GM18861 (cell line): ENCODE data around the gene GLIS2.

Source experiments
- ATAC-seq: cut with Tn5 transposase; IDR thresholded peaks from one replicate; pipeline ENCODE4 v1.9.1; 2021; ENCODE audit not compliant: unreplicated experiment

Gene GLIS2

GRCh38 chr16:4369007-4369733, 53.3 kb downstream of the GLIS2 start:
- no peak for ATAC-seq

GRCh38 chr16:4370151-4370550, 54.3 kb downstream of the GLIS2 start:
- no peak for ATAC-seq

- ATAC-seq = no peak
Observed at GRCh38 chr16:4370570-4371356, 54.9 kb downstream of the GLIS2 start.

- no peak for ATAC-seq
Observed at GRCh38 chr16:4371357-4372000, 55.6 kb downstream of the GLIS2 start, which contains the start of gene VASN. Gene VASN, plus strand, starts transcription at chr16:4371848. Its CDS starts 9,030 bp downstream, at chr16:4380878.

GRCh38 chr16:4372001-4372577, 56.2 kb downstream of the GLIS2 start:
- no peak for ATAC-seq

GRCh38 chr16:4372578-4373355, 56.9 kb downstream of the GLIS2 start:
- no peak for ATAC-seq

- no peak for ATAC-seq
Observed at GRCh38 chr16:4373356-4373908, 57.6 kb downstream of the GLIS2 start.

- ATAC-seq = no peak
Observed at GRCh38 chr16:4373909-4374742, 58.3 kb downstream of the GLIS2 start.

- no peak for ATAC-seq
Observed at GRCh38 chr16:4375717-4376116, 59.9 kb downstream of the GLIS2 start.

- ATAC-seq = no peak
Observed at GRCh38 chr16:4376126-4376892, 60.4 kb downstream of the GLIS2 start.

- ATAC-seq = no peak
Observed at GRCh38 chr16:4376893-4377572, 61.2 kb downstream of the GLIS2 start.

GRCh38 chr16:4377573-4378154, 61.8 kb downstream of the GLIS2 start:
- ATAC-seq = no peak

GRCh38 chr16:4378161-4378666, 62.3 kb downstream of the GLIS2 start:
- no peak for ATAC-seq

GRCh38 chr16:4378999-4379690, 63.3 kb downstream of the GLIS2 start:
- ATAC-seq = no peak

- ATAC-seq = no peak
Observed at GRCh38 chr16:4380119-4381063, 64.5 kb downstream of the GLIS2 start.
